NB4 (cell line): Measurements from ENCODE around the gene PRIMA1.

ENCODE experiments used
- CTCF ChIP-seq: IDR thresholded peaks from one replicate; pipeline ENCODE4 v1.5.1; 2012; ENCODE audit warnings: low read depth, low read length
- MAX ChIP-seq: IDR thresholded peaks from 2 replicates; pipeline ENCODE4 v1.6.1; 2011; ENCODE audit warnings: low read depth, low read length
- POLR2A ChIP-seq: IDR thresholded peaks from 2 replicates; pipeline ENCODE4 v1.6.1; 2011; ENCODE audit warnings: mild to moderate bottlenecking; ENCODE audit not compliant: insufficient read length; ENCODE audit errors: extremely low read depth

- TF ChIP-seq POLR2A = no peak
- no peak for TF ChIP-seq CTCF
- no peak for TF ChIP-seq MAX
Measured at GRCh38 chr14:93674343-93674742, 113.9 kb downstream of the PRIMA1 start.
